GM19351 (cell line): ENCODE data around the gene PRDM1.

Experiments used
- ATAC-seq: cut with Tn5 transposase; IDR thresholded peaks from one replicate; pipeline ENCODE4 v1.9.1; 2021; ENCODE audit warnings: mild to moderate bottlenecking, moderate library complexity; ENCODE audit not compliant: unreplicated experiment

Gene PRDM1

DNA sequence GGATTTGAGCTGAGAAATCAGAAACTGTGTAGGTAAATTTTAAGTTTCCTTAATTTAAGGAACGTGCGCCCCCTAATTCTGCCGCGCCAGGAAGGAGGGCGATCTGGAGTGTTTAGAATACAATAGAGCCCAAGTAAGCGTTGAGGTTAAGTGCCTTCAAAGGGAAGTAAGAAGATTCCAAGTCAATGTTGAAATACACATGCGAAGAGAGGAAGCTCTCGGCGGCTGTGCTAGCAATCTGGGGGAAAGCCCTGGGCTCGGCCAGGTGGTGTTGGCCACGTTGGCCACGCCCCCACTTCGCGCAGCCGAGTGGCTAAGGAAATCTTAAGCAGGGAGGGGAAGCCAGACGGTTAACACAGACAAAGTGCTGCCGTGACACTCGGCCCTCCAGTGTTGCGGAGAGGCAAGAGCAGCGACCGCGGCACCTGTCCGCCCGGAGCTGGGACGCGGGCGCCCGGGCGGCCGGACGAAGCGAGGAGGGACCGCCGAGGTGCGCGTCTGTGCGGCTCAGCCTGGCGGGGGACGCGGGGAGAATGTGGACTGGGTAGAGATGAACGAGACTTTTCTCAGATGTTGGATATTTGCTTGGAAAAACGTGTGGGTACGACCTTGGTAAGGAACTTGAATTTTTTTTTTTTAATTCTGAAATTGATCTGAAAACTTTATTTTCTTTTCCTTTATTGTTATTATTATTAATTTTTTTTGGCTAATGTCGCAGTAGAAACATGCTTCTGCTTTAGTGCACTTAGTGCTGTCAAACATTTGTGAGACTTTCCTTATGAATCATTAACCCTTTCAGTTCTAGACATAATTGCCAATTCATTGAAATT, at the start of gene PRDM1:
Gene PRDM1 (plus strand): TSS at position 353 of the 830 bp plus-strand sequence. CDS start 218 bp downstream, at position 571.
- peak; percentile 65 for ATAC-seq

DNA sequence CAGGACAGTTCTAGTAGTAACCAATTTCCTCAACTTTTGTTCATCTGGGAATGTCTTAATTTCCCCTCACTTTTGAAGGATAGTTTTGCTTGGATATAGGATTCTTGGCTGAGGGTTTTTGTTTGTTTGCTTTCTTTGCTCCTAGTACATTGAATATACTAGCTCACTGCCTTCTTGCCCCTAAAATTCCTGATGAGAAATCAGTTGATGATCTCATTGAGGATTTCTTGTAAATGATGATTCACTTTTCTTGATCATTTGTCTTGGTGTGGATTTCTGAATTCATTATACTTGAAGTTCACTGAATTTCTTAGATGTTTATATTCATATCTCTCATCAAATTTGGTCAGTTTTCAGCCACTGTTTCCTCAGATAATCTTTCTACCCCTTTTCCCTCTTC, 49.1 kb upstream of the PRDM1 start:
- ATAC-seq = no peak

GRCh38 chr6:106039897-106040592, 46.1 kb upstream of the PRDM1 start:
- no peak for ATAC-seq

GRCh38 chr6:106044151-106044550, 42.0 kb upstream of the PRDM1 start:
- no peak for ATAC-seq

- ATAC-seq = no peak
Measured at GRCh38 chr6:106045077-106045476, 41.1 kb upstream of the PRDM1 start.

DNA sequence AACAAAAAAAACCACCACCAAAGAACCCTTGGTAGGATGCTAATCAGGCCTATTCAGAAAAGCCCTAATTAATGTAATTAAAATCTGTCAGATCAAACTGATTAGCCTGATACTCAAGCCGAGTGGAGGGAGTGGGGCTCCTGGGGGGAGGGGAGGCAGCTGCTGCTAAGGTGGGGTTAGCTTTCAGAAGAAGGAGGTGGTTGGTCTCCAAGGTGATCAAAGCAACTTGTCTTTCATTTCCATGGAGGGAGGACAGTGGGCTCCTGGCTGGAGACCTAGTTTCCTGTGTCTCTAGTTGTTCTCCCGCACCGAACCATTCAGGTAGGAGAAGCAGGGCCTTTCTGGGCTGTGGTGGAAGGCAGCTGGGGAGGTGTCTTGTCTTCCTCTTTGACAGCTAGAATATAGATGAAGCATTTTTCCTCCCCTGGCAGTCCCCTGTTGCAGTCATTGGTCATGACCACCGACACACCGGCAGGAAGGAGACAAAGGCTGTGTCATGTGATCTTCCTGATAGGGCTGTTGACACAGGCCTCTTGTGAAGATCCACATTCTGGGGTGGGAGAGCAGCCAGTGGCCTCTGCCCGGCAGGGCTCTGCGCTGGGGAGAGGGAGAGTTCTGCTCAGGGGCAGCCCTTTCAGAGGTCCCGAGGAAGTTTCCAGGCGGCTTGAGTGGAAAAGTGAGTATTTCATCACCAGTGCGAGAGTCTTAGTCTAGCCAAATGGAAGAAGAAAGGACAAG, 39.9 kb upstream of the PRDM1 start:
- ATAC-seq = no peak

DNA sequence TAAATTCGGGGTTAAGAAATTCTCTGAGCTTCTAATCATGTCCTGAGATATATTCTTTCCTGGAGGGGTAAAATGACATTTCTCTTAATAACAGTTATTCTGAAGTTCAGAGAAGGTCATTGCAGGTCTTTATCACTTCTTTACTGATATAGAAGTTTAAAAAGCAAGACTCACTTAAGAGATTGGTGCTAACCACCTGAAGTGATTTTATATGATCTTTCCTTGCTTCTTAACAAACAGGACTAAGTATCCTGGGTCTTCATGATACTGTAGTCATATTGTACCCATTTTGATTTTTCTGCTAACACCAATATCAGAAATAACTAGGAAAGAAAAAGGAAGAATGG, 39.3 kb upstream of the PRDM1 start:
- ATAC-seq = no peak

- ATAC-seq = no peak
Measured at GRCh38 chr6:106048336-106048735, 37.8 kb upstream of the PRDM1 start.

- no peak for ATAC-seq
Measured at GRCh38 chr6:106050538-106050937, 35.6 kb upstream of the PRDM1 start.

DNA sequence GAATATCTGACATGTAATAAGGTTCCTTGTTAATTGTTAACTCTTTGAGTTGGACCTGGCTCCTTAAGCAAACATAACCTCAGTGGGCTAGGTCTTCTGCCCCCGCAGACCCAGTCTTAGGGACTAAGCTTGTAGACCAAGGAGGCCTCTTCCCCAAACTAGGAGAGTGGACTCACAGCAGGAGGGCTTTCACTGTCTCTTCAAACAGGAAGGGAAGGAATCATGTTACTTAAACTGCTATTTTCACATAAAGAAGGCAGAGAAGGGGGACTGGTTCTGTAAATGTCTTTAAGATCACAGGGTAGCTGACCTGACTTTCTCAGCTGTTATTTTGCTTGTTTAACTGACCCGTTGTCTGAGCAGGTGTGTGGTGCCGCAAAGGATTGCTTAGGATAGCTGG, 34.9 kb upstream of the PRDM1 start:
- no peak for ATAC-seq

DNA sequence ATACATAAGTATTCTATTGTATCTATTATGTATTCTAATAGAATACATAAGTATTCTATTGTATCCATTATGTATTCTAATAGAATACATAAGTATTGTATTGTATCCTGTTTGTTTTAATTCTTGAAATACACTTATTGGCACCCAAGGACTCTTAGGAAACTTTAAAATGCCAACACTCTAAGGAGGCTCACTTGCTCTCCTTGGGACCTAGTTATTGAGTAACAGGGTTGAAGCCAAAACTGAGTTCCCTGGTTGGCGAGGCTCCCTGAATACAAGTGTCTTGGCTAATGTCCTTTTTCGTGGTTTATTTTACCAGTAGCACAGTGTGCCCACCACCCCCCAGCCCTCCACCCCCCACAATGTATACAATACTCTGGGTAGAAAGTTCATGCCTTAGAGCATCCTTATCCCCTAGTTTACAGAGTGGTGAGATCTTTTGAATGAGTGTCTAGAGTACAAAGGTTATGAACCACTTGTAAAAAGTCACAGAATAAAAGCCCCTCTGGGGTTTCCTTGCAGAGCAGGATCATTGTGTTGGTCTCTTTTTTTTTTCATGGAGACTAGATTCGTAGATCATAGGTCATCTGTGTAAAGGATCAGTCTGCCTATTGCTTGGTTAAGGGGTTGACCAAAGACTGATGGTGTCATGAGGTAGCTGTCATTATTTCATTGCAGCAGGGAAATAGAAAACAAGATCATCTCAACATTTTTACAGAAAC, 32.5 kb upstream of the PRDM1 start:
- no peak for ATAC-seq

GRCh38 chr6:106055489-106055888, 30.6 kb upstream of the PRDM1 start:
- no peak for ATAC-seq

- no peak for ATAC-seq
Measured at GRCh38 chr6:106056060-106056745, 29.9 kb upstream of the PRDM1 start.

DNA sequence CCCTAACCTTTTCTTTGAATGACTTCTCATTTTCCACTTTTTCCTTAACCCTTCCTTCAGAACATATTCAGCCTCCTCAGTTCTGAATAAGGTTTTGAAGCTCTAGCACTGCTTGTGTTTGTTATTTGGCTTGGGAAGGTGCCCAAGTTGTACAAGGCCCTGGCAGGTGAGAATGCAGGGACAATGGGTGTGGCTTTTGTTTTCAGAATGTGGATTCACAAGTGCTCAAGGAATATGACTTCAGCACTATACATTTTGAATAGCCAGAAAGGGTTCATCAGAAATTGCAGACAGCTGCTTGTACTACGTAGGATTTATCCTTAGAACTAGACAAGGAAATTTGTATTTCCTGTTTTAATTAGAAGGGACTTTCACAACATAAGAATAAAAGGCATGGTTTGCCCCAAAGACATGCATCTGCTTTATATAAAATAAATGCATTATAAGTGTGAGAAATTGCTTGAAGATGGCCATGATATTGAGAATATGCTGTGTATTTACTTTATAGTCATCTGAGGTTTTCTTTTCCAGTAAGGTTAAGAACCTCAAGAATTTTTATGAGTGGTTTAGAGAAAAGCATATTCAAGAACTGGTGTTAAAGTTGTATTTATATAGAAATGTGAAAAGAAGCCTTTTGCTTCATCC, 29.3 kb upstream of the PRDM1 start:
- ATAC-seq = no peak

DNA sequence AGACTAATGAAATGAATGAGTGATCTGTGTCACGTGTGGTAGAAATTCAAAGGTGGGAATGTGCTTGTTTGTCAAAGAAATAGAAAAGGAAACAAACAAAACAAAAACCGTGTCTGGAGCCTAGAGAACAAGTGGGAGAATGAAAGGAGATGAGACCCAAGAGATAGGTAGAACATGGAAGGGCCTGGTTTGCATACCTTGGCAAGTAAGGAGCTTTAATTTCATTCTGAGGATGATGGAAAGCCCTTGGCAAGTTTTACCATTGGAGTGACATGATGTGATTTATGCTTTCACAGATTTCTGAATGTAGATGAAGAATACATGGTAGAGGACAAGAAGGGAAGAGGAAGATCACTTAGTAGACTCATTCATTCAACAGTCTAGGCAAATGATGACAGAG, 26.8 kb upstream of the PRDM1 start:
- ATAC-seq = no peak

GRCh38 chr6:106060167-106060566, 26.0 kb upstream of the PRDM1 start:
- ATAC-seq = no peak

DNA sequence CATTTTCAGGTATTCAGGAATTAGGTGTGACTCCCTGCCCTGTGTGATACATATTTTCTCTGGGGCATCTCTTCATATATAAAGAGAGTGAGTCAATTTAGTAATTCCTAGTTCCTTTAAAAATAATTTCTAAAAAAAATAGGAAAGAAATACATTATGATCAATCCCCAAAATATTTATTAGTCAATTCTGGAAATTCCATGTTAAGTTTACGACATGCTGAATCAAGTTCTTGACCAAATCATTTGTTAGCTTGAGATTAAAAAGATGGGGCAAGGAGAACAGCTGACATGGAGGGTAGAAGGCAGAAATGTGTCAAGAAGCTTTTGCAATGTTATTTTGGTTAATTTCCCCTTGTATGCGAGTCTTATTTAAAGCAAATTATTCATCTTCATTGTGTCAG, 22.7 kb upstream of the PRDM1 start:
- no peak for ATAC-seq

- no peak for ATAC-seq
Measured at GRCh38 chr6:106064142-106064541, 22.0 kb upstream of the PRDM1 start.

GRCh38 chr6:106064756-106065155, 21.4 kb upstream of the PRDM1 start:
- ATAC-seq = no peak

GRCh38 chr6:106066989-106067388, 19.1 kb upstream of the PRDM1 start:
- ATAC-seq = no peak
